GM12801 (cell line): ENCODE results near the gene INO80B.

Source experiments
- TF ChIP-seq, protein P1 (sequence below): IDR thresholded peaks from one replicate; pipeline ENCODE4 v1.5.1; 2011; ENCODE audit warnings: control low read depth; ENCODE audit not compliant: insufficient read length; ENCODE audit errors: extremely low read depth

Gene INO80B

DNA sequence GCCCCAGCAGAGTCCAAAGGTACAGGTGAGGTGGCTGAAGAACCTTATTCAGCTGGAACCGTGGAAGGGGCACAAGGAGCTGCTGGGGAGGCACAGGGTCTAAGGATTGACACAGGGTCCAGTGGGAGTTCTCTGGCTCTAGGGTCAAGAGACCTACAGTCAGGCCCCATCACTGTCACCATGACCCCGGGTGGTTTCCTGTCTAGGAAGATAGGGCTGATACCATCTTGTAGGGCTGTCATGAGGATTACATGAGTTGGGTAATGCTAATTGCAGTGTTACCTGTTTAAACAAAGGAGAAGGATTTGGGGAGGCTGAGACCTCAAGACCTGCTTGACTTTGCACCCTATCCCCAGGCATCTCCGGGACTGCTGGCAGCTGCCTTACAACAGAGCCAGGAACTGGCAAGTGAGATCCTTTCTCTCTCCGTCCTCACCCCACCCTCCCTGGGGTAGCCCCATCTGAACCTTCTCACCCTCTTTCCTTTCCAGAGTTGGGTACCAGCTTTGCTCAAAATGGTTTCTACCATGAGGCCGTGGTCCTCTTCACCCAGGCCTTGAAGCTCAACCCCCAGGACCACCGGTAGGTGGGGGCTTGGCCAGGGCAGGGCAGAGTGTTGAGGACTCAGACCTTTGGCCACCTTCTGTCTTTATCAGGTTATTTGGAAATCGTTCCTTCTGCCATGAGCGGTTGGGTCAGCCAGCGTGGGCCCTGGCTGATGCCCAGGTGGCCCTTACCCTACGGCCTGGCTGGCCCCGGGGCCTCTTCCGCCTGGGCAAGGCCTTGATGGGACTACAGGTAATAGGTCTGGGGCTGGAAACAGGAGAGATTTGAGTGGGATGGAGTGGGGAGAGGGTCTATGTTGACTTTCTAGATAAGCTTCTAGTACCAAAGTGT, 37.0 kb downstream of the INO80B start:
- TF ChIP-seq, protein P1, sequence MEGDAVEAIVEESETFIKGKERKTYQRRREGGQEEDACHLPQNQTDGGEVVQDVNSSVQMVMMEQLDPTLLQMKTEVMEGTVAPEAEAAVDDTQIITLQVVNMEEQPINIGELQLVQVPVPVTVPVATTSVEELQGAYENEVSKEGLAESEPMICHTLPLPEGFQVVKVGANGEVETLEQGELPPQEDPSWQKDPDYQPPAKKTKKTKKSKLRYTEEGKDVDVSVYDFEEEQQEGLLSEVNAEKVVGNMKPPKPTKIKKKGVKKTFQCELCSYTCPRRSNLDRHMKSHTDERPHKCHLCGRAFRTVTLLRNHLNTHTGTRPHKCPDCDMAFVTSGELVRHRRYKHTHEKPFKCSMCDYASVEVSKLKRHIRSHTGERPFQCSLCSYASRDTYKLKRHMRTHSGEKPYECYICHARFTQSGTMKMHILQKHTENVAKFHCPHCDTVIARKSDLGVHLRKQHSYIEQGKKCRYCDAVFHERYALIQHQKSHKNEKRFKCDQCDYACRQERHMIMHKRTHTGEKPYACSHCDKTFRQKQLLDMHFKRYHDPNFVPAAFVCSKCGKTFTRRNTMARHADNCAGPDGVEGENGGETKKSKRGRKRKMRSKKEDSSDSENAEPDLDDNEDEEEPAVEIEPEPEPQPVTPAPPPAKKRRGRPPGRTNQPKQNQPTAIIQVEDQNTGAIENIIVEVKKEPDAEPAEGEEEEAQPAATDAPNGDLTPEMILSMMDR = no peak

DNA sequence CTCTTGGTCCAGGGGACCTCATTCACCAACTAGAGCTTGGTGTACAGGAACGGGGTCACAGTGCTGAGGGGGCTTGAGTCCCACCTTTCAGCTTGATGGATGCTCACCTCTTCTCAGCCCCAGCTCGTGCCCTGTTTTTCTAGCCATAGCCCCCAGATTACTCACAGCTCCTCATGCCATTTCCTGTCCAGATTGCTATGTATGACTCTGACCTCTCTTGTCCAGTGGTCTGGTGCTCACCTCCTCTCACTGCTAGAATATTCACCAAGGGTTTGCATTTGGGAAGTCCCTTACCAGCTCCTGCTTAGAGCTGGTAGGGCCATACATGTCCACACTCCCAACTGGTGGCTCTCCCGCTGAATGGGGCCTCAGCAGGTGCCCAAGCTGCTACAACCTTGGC, 38.7 kb downstream of the INO80B start:
- TF ChIP-seq, protein P1 = no peak

- TF ChIP-seq, protein P1 = no peak
These were observed 40.6 kb downstream of the INO80B start for GRCh38 chr2:74495440-74495839.

GRCh38 chr2:74496997-74497776, 42.3 kb downstream of the INO80B start:
- TF ChIP-seq, protein P1 = no peak

DNA sequence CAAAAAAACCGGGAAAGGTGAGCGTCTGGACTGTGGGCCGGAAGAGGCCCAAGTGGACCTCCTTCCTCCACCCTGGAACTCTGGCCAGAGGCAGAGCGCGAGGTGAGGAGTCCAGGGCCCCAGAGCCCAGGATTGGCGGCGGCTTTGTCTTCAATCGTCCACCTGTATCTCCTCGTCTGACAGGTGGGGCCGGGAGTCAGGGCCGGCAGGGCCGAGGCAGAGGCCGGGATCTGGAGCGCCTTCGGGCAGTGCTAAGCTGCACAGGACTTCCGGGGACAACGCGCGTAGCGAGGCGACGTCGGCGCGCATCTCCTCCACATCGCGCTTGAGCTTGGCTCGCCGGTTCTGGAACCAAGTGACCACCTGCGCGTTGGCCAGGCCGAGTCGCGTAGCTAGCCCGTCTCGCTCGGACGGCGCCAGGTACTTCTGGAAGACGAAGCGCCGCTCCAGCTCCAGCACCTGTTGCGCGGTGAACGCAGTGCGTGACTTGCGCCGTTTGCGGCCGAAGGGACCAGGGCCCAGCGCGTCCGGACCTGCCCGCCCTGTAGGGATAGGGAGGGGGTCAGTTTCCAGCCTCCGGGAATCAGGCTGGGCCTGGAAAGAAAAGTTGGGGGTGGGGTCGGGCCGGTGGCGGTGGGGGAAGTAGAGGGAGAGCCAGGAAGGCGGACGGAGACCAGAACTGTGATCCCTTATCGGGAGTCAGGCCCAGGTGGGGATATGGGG, 43.1 kb downstream of the INO80B start:
- TF ChIP-seq, protein P1 = no peak

DNA sequence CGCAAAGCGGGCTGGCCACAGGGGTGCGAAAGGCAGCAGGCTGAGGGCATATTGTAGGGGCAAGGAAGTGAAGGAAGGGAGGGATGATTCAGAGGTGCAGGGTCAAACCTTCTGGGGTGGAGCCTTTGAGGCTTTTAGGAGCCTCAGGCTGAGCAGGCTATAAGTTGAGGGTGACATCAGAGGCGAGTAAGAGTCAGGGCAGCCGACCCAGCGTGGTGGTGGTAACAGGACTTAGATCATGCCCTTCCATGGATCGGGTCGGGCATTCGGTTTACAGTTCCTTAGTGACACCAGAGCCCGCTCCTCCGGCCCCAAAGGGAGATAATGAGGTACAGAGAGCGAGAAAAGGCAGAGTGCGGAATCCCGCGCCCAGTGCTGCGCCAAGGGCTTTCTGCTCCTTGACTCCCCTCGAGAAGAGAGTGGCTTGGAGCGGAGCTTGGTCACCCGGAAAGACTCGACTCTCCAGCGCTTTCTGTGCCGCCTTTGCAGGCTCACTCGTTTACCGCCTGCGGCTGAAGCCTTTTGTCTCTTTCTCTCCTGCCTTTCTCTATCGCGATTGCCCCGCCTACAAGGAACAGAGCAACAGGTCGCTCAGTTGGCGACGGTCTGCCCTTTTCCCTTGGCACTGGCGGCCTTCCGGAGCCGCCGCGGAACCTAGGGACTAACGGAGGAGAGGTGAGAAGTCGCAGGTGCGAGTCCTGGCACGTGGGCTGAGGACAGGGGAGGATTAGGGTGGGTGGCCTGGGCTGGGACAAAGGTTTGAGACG, 43.8 kb downstream of the INO80B start:
- TF ChIP-seq, protein P1 = no peak
